ENCODE data around the gene IQCN.

The IQCN gene

DNA sequence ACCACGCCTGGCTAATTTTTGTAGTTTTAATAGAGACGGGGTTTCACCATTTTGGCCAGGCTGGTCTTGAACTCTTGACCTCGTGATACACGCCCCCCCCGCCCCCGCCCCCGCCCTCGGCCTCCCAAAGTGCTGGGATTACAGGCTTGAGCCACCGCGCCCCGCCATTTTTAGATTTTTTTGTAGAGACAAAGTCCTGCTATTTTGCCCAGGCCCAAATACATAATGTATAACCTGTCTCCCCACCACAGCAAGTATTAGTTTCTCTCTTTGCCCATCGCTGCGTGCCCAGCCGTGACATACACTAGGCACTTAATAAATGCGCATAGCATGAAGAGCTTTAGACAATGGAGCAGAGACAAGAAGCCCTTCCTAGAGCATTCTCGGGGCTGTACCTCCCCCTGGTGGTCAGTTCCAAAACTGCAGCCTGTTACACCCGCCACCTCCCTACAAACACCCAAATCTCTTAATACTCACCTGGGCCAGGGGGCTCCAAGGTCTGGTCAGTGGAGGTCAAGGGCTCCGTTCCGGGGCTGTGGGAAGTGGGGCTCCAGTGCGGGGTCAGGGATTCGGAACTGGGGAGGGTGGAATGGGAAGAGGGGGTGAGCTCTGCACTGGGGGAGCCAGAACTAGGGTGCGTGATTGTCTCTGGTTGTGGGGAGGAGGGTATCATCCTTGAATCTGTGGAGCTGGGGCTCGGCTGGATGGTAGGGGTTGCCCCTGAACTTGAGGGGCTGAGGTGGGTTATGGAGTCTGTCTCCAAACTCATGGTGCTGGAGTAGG is 22.5 kb downstream of the IQCN start:
- peak; percentile 92 for TF ChIP-seq CTCF (conservative IDR thresholded peaks at IDR 0.05)
- no peak for TF ChIP-seq ZFX (IDR thresholded peaks at IDR 0.05)
- no peak overlapping the region for H3K27ac ChIP-seq

- no peak overlapping the region for H3K27ac ChIP-seq
- TF ChIP-seq ZFX (IDR thresholded peaks at IDR 0.05) (no peak), CTCF (conservative IDR thresholded peaks at IDR 0.05) (no peak)
Observed at GRCh38 chr19:18249834-18250233, 24.4 kb downstream of the IQCN start.

GRCh38 chr19:18245297-18245696 is 29.0 kb downstream of the IQCN start:
- H3K27ac ChIP-seq, result no peak overlapping the region
- TF ChIP-seq ZFX (IDR thresholded peaks at IDR 0.05) (no peak), CTCF (conservative IDR thresholded peaks at IDR 0.05) (no peak)

DNA sequence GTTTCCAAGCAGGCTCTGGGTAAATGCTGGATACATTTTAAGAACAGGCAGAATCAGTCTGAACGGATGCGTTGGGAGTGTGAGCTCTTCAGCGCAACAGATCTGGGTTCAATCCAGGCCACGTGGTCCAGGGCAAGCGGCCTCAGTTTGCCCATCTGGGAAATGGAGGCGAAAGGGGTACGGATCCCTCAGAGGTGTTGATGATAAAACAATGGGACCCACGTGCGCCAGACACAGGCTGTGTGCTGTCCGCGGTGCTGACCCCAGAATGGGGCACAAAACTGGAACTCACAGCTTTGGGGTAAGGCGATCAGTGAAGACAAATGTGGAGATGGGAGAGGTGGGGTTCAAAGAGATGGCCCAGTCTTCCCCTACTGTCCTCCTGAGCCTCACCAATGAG is 34.9 kb downstream of the IQCN start:
- H3K27ac ChIP-seq, result no peak overlapping the region
- no peak for TF ChIP-seq CTCF (conservative IDR thresholded peaks at IDR 0.05)
- TF ChIP-seq ZFX (IDR thresholded peaks at IDR 0.05), result no peak

DNA sequence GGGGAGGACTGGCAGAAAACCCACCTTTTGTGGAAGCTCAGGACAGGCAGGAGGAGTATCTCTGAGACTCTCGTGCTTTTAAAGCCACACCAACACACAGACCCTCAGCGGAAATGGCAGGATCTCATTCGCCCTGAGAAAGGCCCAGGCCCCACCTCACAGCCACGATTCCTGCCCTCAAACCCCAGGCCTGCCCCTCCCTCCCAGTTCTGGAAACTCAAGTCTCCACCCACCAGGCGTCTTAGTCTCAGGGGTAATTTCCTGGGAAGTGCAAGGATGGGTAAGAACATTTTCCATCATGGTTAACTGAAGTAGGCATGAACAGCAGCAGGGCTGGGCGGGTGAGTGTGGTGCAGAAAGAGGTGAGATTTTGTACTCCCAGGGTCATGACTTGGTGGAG is 40.1 kb downstream of the IQCN start:
- TF ChIP-seq ZFX (IDR thresholded peaks at IDR 0.05) (no peak), CTCF (conservative IDR thresholded peaks at IDR 0.05) (no peak)
- no peak overlapping the region for H3K27ac ChIP-seq

- TF ChIP-seq CTCF (conservative IDR thresholded peaks at IDR 0.05) (no peak), ZFX (IDR thresholded peaks at IDR 0.05) (no peak)
- H3K27ac ChIP-seq, result no peak overlapping the region
Observed at GRCh38 chr19:18233224-18233825, 40.9 kb downstream of the IQCN start.

DNA sequence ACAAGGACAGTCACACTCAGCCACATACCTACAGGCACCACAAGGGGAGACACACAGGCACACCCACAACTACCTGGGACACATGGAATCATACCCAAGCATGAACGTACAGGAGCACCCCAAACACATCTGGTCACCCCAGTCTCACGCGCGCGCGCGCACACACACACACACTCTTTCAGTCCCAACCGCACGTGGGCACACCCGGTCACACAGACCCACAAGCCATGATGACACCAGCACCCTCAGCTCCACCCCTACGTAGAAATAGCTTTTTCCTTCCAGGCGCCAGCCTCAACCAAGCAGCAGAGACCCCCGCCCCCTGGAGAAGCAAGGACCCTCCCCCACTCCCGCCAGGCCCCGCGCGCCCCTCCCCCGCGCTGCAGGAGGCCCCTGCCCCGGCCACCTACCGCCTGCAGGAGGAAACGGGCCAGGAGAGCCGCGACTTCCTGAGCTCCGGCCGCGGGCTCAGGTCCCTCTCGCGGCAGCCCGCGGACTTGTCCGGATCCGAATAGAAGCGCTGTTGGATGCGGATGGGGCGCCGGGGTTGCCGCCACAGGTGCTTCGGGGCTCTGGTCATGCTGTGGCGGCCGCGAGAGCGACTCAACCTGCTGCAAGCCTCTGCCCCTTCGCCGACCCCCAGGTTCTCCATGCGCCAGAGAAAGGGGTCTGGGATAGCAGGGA is 41.6 kb downstream of the IQCN start:
- H3K27ac ChIP-seq, result no peak overlapping the region
- TF ChIP-seq CTCF (conservative IDR thresholded peaks at IDR 0.05), result no peak
- no peak for TF ChIP-seq ZFX (IDR thresholded peaks at IDR 0.05)

Measured in C4-2B (cell line).